Measurements from ENCODE around the gene GNAO1. TPM values are rescaled to one million over a fixed set of nuclear protein-coding genes. Genes with fewer than 3 reads are reported as not detected.

GNAO1 gene
- polyA plus RNA-seq, 3 donors, result not detected

- H3K9me3 Mint-ChIP-seq, result no peaks in the 10 kb centered on the region
- H3K27ac Mint-ChIP-seq, result no peak overlapping the region
- Histone ChIP-seq H3K79me2 (ENCODE audit: insufficient read depth, low read length) (no peaks in the 10 kb centered on the region), H3K36me3 (replicated peaks in 1 of 2; ENCODE audit: control insufficient read depth in 1 of 2, insufficient read depth in 2 of 2, low read length in 2 of 2) (no peaks in the 10 kb centered on the region), H4K20me1 (ENCODE audit: insufficient read depth, low read length) (no peaks in the 10 kb centered on the region), H2AFZ (ENCODE audit: insufficient read depth, low read depth, low read length, poor library complexity, severe bottlenecking) (no peak overlapping the region), H3K4me2 (replicated peaks; ENCODE audit: extremely low read depth, low read length, poor library complexity, severe bottlenecking) (no peak overlapping the region), H3K27ac (ENCODE audit: low read depth in 1 of 2, low read length in 2 of 2) (no peak overlapping the region), H3K9me3 (replicated peaks in 1 of 2; ENCODE audit: control insufficient read depth in 1 of 2, insufficient read depth in 1 of 2, low read length in 2 of 2) (no peaks in the 10 kb centered on the region), H3K9ac (ENCODE audit: insufficient read depth, low read length, poor library complexity, severe bottlenecking) (no peak overlapping the region), H3K4me3 (replicated peaks in 1 of 3; ENCODE audit: low read depth in 2 of 3, low read length in 3 of 3) (no peak overlapping the region), H3K27me3 (ENCODE audit: control insufficient read depth in 2 of 2, insufficient read depth in 2 of 2, low read length in 2 of 2) (no peaks in the 10 kb centered on the region), H3K4me1 (ENCODE audit: control insufficient read depth in 1 of 2, insufficient read depth in 2 of 2, low read length in 2 of 2) (peaks cover 19 to 22% of the 10 kb centered on the region in 2 donors)
- no peaks in the 10 kb centered on the region for H3K36me3 Mint-ChIP-seq
- peaks cover 3 to 8% (median 3%) of the 10 kb centered on the region in 3 donors for H3K27me3 Mint-ChIP-seq (ENCODE audit: low read depth in 3 of 3)
- no peak for DNase-seq
- H3K4me3 Mint-ChIP-seq, result no peak overlapping the region
- WGBS (ENCODE audit: insufficient coverage), result 91% methylated on average over 7 of the region's 17 CpGs
- intact Hi-C loops (cut with micrococcal nuclease), result no loop called here
- TF ChIP-seq, protein P1, sequence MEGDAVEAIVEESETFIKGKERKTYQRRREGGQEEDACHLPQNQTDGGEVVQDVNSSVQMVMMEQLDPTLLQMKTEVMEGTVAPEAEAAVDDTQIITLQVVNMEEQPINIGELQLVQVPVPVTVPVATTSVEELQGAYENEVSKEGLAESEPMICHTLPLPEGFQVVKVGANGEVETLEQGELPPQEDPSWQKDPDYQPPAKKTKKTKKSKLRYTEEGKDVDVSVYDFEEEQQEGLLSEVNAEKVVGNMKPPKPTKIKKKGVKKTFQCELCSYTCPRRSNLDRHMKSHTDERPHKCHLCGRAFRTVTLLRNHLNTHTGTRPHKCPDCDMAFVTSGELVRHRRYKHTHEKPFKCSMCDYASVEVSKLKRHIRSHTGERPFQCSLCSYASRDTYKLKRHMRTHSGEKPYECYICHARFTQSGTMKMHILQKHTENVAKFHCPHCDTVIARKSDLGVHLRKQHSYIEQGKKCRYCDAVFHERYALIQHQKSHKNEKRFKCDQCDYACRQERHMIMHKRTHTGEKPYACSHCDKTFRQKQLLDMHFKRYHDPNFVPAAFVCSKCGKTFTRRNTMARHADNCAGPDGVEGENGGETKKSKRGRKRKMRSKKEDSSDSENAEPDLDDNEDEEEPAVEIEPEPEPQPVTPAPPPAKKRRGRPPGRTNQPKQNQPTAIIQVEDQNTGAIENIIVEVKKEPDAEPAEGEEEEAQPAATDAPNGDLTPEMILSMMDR (IDR thresholded peaks at IDR 0.05), result no peak
- peaks cover 28% of the 10 kb centered on the region for H3K4me1 Mint-ChIP-seq
These were observed 163.5 kb downstream of the GNAO1 start for GRCh38 chr16:56354746-56355145.

GRCh38 chr16:56355221-56355620, 163.9 kb downstream of the GNAO1 start:
- H2AFZ ChIP-seq (ENCODE audit: insufficient read depth, low read depth, low read length, poor library complexity, severe bottlenecking), result no peak overlapping the region
- H3K4me3 ChIP-seq (replicated peaks in 1 of 3; ENCODE audit: low read depth in 2 of 3, low read length in 3 of 3), result no peak overlapping the region
- peaks cover 32% of the 10 kb centered on the region for H3K4me1 Mint-ChIP-seq
- no peaks in the 10 kb centered on the region for H3K79me2 ChIP-seq (ENCODE audit: insufficient read depth, low read length)
- WGBS (ENCODE audit: insufficient coverage), result 95% methylated on average over 7 of the region's 9 CpGs
- H3K36me3 ChIP-seq (replicated peaks in 1 of 2; ENCODE audit: control insufficient read depth in 1 of 2, insufficient read depth in 2 of 2, low read length in 2 of 2), result peaks cover 0 to 4% of the 10 kb centered on the region in 2 donors
- intact Hi-C loops (cut with micrococcal nuclease), result no loop called here
- no peaks in the 10 kb centered on the region for H3K27me3 ChIP-seq (ENCODE audit: control insufficient read depth in 2 of 2, insufficient read depth in 2 of 2, low read length in 2 of 2)
- peaks cover 2 to 3% of the 10 kb centered on the region in 2 donors for H3K36me3 Mint-ChIP-seq
- no peak overlapping the region for H3K4me3 Mint-ChIP-seq
- H3K9ac ChIP-seq (ENCODE audit: insufficient read depth, low read length, poor library complexity, severe bottlenecking), result no peak overlapping the region
- peaks cover 19 to 22% of the 10 kb centered on the region in 2 donors for H3K4me1 ChIP-seq (ENCODE audit: control insufficient read depth in 1 of 2, insufficient read depth in 2 of 2, low read length in 2 of 2)
- TF ChIP-seq, protein P1 (IDR thresholded peaks at IDR 0.05), result no peak
- H3K9me3 ChIP-seq (replicated peaks in 1 of 2; ENCODE audit: control insufficient read depth in 1 of 2, insufficient read depth in 1 of 2, low read length in 2 of 2), result no peaks in the 10 kb centered on the region
- no peaks in the 10 kb centered on the region for H4K20me1 ChIP-seq (ENCODE audit: insufficient read depth, low read length)
- DNase-seq, result no peak
- H3K27ac ChIP-seq (ENCODE audit: low read depth in 1 of 2, low read length in 2 of 2), result no peak overlapping the region
- no peak overlapping the region for H3K4me2 ChIP-seq (replicated peaks; ENCODE audit: extremely low read depth, low read length, poor library complexity, severe bottlenecking)
- no peaks in the 10 kb centered on the region for H3K9me3 Mint-ChIP-seq
- peaks cover 3 to 8% (median 3%) of the 10 kb centered on the region in 3 donors for H3K27me3 Mint-ChIP-seq (ENCODE audit: low read depth in 3 of 3)
- no peak overlapping the region for H3K27ac Mint-ChIP-seq

Measured in CD14-positive monocyte (primary cell).